Lower leg skin (tissue), 4 donors: Measurements from ENCODE around the gene TRAF3IP1. TPM values are rescaled to one million over a fixed set of nuclear protein-coding genes. Genes with fewer than 3 reads are reported as not detected.

Source experiments
- DNase-seq, 2 donors: peaks; one replicate each; pipeline ENCODE4 v3.0.0-alpha.2; 2019; ENCODE audit warnings: low spot score in 2 of 2
- H3K4me3 ChIP-seq: fragments of 200-600 bp; sonication (generic); 2 replicates; pipeline ENCODE4 v1.5.1; 2017; ENCODE audit warnings: mild to moderate bottlenecking, low read depth; ENCODE audit not compliant: poor library complexity, severe bottlenecking
- CTCF ChIP-seq, 3 donors: fragments of 450-650 bp; IDR thresholded peaks; one replicate each; pipeline ENCODE4 v1.5.1; 2016; ENCODE audit warnings: antibody characterized with exemption in 3 of 3, mild to moderate bottlenecking in 3 of 3, moderate library complexity in 2 of 3
- POLR2A ChIP-seq, 2 donors: fragments of 450-650 bp; IDR thresholded peaks; one replicate each; pipeline ENCODE4 v1.6.1; 2016 to 2017; ENCODE audit warnings: antibody characterized with exemption in 2 of 2, mild to moderate bottlenecking in 1 of 2, moderate library complexity in 1 of 2
- WGBS, 2 donors: methylation state at CpG; one replicate each; pipeline ENCODE4 v1.1.5; 2018; 5-methylcytosine and 5-hydroxymethylcytosine counted together
- intact Hi-C: fragments of 100-400 bp; cut with DNase I; formaldehyde crosslinking; loops from one replicate; pipeline ENCODE4 v1.15.0; 2023; ENCODE audit warnings: low total_unique reads
- total RNA-seq, 4 donors: library from RNA; depleted of rRNA; stranded (reverse); fragments of >200 nt; gene quantifications; one replicate each; pipeline ENCODE4 v1.1.0, GENCODE V29; 2016

The TRAF3IP1 gene
- total RNA-seq, 4 donors from 2014 or later, result 4.3 to 8.7 (median 8.2) TPM

DNA sequence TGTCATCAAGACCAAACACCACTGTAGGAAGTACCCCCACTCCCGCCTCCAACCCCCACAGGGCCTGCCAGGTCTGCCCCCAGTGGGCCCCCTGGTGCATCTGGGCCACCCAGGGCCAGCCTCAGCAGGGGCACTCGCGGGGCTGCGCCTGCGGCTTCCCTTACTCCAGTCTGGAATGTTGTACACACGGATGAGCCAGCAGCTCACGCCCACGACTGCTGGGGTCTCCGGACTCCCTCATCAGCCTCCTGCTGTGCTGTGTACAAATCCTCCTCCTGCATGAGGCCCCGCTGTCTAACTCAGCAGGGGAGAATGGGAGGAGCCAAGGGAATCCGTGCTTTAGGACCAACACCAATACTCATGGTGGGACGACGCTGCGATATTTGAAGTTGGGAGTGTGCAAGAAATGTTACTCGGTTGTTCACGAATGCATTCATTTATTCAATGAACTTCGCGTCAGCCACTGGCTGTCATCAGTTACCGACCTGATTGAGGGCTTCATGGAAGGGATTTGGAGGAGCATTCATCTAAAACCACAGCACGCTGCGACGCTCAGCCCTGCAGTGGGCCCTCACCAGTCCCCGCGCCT, 105.8 kb downstream of the TRAF3IP1 start:
- 6 to 12% methylated on average over 21 to 22 of the region's 24 CpGs for WGBS, 2 donors
- no peak for DNase-seq
- intact Hi-C loops, result no loop called here

GRCh38 chr2:238426568-238427434, 106.5 kb downstream of the TRAF3IP1 start, which contains the start of gene ASB1:
Gene ASB1 (plus strand): TSS chr2:238426927. CDS start chr2:238427071, 144 bp downstream.
- 1 to 2% methylated on average over 60 to 79 of the region's 104 CpGs for WGBS, 2 donors
- peak within 1 kb of the TSS; percentile 72 for H3K4me3 ChIP-seq
- no peak for TF ChIP-seq POLR2A (IDR thresholded peaks at IDR 0.05)
- no peak for TF ChIP-seq CTCF (IDR thresholded peaks at IDR 0.05)
- intact Hi-C loops, result no loop called here
- DNase-seq, result peak; percentile 68 to 95

More for the DNA sequence above, 105.8 kb downstream of the TRAF3IP1 start:
- TF ChIP-seq CTCF (IDR thresholded peaks at IDR 0.05) (no peak), POLR2A (IDR thresholded peaks at IDR 0.05) (no peak)
- H3K4me3 ChIP-seq, result peak overlapping the region; percentile 72

GRCh38 chr2:238427435-238428162, 107.3 kb downstream of the TRAF3IP1 start:
- TF ChIP-seq POLR2A (IDR thresholded peaks at IDR 0.05) (no peak), CTCF (IDR thresholded peaks at IDR 0.05) (no peak)
- 9 to 16% methylated on average over 9 to 16 of the region's 20 CpGs for WGBS, 2 donors
- peak overlapping the region; percentile 72 for H3K4me3 ChIP-seq
- DNase-seq, result peak in 1 of 2 donors; percentile 86
- intact Hi-C loops, result no loop called here

GRCh38 chr2:238428866-238429265, 108.5 kb downstream of the TRAF3IP1 start:
- peak in 1 of 2 donors; percentile 39 for DNase-seq
- TF ChIP-seq POLR2A (IDR thresholded peaks at IDR 0.05), result no peak
- WGBS, 2 donors, result 92 to 98% methylated on average over 8 of the region's 8 CpGs
- intact Hi-C loops, result no loop called here
- H3K4me3 ChIP-seq, result no peak overlapping the region

DNA sequence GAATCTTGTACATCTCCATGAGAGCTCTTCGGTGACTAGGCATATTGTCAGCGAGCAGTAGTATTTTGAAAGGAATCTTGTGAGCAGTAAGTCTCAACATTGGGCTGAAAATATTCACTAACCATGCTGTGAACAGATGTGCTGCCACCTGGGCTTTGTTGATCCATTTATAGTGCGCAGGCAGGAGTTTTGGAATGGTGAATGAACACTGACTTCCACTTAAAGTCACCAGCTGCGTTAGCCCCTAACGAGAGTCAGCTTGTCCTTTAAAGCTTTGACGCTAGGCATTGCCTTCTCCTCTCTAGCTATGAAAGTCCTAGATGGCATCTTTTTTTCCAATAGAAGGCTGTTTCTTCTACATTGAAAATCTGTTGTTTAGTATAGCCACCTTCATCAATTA, 110.5 kb downstream of the TRAF3IP1 start:
- H3K4me3 ChIP-seq, result no peak overlapping the region
- 94 to 98% methylated on average over 6 of the region's 6 CpGs for WGBS, 2 donors
- DNase-seq, result peak in 1 of 2 donors; percentile 58
- no peak for TF ChIP-seq CTCF (IDR thresholded peaks at IDR 0.05)
- no peak for TF ChIP-seq POLR2A (IDR thresholded peaks at IDR 0.05)
- intact Hi-C loops, result loop anchor here (10.0 kb wide), 1 partner anchor 56 kb away; no protein-coding TSS in a partner anchor
